GM18951 (cell line): Measurements from ENCODE around the gene DDR1.
"Not testable (repeated sequence)": the region's sequence is repeated elsewhere in the genome, so short reads cannot be mapped to it uniquely, and the experiment has no call there.

ENCODE experiments used
- POLR2A ChIP-seq: IDR thresholded peaks from 4 replicates; pipeline ENCODE4 v1.6.1; 2011; ENCODE audit warnings: mild to moderate bottlenecking; ENCODE audit not compliant: insufficient read length, insufficient read depth; ENCODE audit errors: extremely low read depth
- in situ Hi-C: fragments of 300-500 bp; cut with MboI; formaldehyde crosslinking; loops from one replicate; pipeline ENCODE4 v1.12.0; 2022; ENCODE audit warnings: low sequenced_read_pairs, mixed read lengths, inconsistent platforms; ENCODE audit not compliant: unreplicated experiment

DDR1 gene

DNA sequence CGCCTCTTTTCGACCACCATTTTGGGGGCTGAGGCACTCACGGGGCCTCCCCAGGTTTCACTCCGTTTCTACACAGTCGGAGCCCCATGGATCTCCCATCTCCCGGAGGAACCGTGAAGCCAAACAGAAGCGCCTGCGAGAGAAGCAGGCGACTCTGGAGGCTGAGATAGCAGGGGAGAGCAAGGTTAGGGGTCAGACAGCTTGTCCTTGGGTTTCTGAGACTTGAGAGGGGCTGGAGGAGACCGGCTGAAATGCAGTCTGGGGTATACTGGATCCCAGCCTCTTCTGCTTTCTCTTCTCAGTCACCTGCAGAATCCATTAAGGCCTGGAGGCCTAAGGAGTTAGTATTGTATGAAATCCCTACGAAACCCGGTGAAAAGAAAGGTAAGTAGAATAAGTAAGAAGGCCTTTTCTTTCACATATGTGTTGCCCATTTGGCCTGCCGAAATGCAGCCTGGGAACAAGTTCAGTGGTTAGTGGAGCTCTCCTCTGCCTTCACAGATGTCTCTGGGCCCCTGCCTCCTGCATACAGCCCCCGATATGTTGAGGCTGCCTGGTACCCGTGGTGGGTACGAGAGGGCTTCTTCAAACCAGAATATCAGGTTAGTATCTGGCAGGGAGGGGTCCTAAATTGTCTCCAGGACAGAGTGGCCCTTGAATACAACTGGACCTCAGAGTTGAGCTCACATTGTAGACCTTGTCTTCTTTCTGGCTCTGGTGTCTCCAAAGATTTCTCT, 30.7 kb downstream of the DDR1 start:
- no peak for TF ChIP-seq POLR2A
- in situ Hi-C loops, result loop anchor here (10.0 kb wide), 1 partner anchor 160 kb away; no protein-coding TSS in a partner anchor

DNA sequence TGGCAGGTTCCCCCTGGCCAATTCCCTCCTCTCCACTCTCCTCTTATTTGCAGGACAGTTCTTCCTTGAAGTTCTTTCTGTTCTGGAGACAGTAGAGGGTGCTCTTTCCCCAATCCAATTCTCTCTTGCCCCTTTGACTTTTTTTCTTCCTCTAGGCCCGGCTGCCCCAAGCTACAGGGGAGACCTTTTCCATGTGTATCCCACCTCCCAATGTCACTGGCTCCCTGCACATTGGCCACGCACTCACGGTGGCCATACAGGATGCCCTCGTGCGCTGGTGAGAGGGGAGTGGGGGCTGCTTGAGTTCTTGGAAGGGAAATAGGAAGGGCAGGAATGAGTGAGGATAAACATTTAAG, 31.2 kb downstream of the DDR1 start:
- in situ Hi-C loops, result loop anchor here (10.0 kb wide), 1 partner anchor 159 kb away; no protein-coding TSS in a partner anchor
- TF ChIP-seq POLR2A, result no peak

DNA sequence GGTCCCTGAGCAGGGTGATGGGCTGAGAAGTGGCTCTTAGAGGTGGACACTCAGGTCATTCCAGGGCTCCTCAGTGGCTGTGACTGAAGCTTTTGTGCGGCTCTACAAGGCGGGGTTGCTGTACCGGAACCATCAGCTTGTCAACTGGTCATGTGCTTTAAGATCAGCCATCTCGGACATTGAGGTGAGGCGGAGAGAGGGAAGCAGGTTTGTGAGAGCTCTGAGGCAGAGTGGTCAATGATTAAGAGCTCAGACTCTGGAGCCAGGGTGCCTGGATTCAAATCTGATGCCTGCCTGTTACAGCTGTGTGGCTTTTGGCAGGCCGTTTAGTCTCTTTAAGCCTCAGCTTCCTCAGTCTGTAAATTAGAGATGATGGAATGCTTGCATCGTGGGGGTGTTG, 32.7 kb downstream of the DDR1 start:
- in situ Hi-C loops, result loop anchor here (10.0 kb wide), 1 partner anchor 158 kb away; no protein-coding TSS in a partner anchor
- TF ChIP-seq POLR2A, result no peak

DNA sequence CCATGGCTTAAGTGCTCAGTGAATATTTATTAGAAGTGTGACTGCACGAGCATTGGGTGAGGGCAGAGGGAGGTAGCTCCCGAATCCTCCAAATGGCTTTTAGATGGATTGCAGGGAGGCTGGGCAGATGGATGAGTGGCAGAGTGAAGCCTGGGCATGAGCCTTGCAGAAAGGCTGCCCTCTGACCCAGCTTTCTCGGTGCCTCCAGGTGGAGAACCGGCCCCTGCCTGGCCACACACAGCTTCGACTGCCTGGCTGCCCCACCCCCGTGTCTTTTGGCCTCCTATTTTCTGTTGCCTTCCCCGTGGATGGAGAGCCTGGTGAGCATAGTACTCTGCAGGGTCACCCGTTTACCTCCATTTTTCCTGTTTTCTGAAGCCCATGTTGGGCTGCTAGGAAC, 33.2 kb downstream of the DDR1 start:
- in situ Hi-C loops, result loop anchor here (10.0 kb wide), 1 partner anchor 157 kb away; no protein-coding TSS in a partner anchor
- no peak for TF ChIP-seq POLR2A

DNA sequence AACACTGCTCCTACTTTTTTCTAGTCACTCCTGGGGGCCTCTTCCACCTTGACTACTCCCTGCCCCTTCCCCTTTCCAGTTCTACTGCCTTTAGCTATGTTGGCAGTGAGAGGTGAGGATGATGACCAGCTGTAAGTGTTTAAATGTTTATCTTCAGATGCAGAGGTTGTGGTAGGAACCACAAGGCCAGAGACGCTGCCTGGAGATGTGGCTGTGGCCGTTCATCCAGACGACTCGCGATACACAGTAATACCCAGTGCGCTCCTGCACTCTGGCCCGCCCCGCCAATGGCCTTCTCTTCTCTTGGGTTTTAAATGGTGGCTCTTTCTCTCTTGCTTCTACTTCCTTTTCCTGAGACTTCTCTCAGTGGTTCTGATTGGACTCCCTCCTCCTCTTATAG, 34.4 kb downstream of the DDR1 start:
- no peak for TF ChIP-seq POLR2A
- in situ Hi-C loops, result loop anchor here (10.0 kb wide), 1 partner anchor 156 kb away; no protein-coding TSS in a partner anchor

DNA sequence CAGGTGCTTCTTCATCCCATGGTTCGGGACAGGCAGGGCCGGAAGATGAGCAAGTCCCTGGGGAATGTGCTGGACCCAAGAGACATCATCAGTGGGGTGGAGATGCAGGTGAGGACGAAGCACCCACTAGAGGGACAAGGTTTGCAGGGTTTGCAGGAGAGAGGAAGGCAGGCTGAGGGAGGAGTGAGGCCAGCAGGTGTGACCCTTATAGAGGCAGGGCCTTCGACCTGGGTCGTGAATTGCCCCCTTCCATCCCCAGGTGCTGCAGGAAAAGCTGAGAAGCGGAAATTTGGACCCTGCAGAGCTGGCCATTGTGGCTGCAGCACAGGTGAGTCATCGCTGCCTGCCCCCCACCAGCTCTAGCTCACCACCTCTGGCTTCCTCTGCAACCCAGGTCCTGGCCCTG, 38.1 kb downstream of the DDR1 start:
- no peak for TF ChIP-seq POLR2A
- in situ Hi-C loops, result no loop called here

DNA sequence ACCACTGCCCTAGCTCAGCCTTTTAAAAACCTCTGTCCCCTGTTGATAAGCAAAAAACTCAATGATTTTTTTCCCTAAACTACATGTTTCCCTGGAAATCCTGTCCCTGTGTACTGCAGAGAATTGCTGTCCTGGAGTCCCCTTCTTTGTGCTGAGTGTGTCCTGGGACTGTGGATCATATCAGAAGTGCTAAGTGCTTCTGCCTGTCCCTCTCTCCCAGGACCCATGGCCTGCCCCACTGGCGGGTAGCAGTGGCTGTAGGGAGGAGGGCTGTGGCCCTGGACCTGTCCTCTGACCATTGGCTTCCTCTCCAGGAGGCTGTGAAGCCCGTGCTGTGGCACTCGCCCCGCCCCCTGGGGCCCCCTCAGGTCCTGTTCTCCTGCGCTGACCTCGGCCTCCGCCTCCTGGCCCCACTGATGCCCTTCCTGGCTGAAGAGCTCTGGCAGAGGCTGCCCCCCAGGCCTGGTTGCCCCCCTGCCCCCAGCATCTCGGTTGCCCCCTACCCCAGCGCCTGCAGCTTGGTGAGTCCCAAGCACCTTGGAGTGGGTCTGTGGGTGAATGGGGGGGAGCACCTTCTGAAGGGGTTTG, 39.8 kb downstream of the DDR1 start:
- in situ Hi-C loops, result not testable (repeated sequence)

DNA sequence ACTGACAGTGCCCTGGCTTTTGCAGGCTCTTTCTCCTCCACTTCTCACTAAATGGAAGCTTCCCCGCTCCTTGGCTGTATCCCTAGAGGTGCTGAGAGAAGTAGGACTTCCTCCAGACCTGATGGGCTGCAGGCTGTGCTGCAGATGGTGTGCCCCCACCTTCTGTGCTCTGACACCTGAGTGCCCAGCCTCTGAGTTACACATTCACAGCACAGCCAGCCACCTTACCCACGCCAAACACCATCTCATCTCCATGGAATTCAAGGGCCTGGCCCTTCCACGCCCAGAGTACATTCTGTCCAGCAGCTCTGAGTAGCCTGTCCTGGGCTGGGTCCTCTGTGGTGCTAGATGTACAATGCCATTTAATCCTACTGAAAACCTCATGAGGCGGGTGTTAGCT, 42.3 kb downstream of the DDR1 start:
- in situ Hi-C loops, result no loop called here
- TF ChIP-seq POLR2A, result no peak

DNA sequence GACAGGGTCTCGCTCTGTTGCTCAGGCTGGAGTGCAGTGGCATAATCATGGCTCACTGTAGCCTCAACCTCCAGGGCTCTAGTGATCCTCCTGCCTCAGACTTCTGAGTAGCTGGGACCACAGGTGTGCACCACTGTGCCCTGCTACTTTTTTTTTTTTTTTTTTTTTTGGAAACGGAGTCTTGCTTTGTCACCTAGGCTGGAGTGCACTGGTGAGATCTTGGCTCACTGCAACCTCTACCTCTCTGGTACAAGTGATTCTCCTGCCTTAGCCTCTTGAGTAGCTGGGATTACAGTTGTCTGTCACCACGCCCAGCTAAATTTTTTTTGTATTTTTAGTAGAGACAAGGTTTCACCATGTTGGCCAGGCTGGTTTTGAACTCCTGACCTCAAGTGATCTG, 42.8 kb downstream of the DDR1 start:
- in situ Hi-C loops, result not testable (repeated sequence)

DNA sequence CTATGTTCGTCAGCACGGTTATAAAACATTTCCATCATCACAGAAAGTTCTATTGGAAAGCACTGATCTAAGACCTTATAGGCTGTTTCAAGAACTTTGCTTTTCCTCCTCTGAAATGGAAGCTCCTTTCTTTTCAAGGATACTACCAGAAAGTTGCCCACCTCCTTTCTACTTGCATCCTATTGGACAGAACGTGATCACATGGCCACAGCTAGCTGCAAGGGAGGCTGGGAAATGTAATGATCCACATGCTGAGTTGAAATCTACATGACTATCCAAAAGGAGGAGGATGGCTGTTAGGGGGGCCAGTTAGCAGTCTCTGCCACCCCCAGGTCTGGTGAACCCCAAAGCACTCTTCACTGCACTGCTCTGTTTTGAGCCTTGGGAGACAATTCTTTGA, 44.4 kb downstream of the DDR1 start:
- no peak for TF ChIP-seq POLR2A
- in situ Hi-C loops, result no loop called here

DNA sequence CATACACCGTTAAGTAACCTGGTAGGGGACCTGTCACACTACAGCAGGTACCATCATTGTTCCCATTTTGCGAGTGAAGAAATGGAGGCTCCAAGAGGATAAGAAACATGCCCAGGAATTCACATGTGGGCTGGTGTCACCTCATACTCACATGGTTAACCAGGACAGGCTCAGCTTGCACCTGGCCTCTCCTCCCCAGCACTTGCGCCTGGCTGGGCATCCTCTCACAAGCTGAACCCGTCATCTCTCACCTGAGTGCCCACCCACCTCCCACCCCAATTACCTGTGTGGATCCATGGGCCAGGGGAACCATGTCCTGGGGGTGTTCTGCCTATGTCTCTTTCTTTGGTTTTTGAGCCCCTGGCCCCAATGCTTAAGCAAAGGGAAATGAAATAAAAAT, 46.2 kb downstream of the DDR1 start:
- in situ Hi-C loops, result no loop called here
- no peak for TF ChIP-seq POLR2A

DNA sequence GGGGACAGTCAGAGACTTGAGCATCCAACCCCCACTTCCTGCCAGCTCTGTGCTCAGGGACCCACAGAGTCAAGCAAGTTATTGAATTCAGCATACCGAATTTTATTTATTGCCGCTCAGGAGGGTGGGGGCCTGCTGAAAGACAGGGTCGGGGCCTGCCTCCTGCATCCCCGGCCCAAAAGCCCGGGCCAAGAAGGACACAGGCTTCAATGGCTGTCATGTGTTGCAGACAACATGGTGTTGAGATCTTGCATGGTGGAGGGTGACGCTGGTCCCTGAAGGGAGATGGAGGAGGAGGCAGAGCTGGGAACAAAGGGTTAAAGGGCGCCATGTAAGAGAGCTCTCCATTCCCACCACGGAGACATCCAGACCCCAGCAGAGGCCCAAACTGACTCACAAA, 47.0 kb downstream of the DDR1 start:
- in situ Hi-C loops, result no loop called here
- no peak for TF ChIP-seq POLR2A

DNA sequence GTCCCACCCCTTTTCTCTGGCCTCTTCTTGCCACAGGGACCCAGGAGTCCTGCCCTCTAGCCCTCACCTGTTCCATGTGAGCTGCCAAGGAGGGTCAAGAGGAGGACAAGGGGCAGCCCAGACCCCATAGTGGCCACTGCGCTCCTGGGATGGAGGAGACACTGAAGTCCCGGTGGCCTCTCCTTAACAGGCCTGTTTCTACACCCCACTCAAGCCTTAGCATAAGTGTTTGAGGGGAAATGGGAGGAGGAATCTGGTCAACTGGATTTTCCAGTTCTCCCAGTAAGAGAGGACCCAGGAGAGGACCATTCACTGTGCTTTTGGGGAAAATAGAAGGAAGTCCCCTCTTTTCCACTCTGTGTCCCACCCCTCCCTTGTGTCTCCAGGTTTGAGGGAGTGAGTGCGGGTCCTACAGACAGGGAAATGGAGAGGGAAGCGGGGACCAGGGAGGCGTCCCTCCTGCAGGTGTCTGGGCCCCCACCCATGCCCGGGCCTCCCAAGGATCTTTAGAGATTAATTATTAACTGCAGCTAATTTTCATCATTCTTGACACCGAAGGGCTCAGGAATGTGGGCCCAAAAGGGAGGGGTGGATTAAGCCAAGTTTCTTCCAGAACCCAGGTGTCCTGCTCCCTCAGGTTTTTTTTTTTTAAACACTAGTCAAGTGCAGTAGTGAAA, 47.8 kb downstream of the DDR1 start, which contains the start of gene SFTA2:
TSS of gene SFTA2 (minus strand) at position 202 of the 677 bp plus-strand sequence. CDS start at position 128, 74 bp downstream.
- no peak for TF ChIP-seq POLR2A
- in situ Hi-C loops, result no loop called here
